Measurements from ENCODE around the gene TSPAN18.

GRCh38 chr11:44702889-44703288 lies 23.9 kb upstream of the TSPAN18 start:
- TF ChIP-seq CTCF (IDR thresholded peaks at IDR 0.05; ENCODE audit: control extremely low read depth in 1 of 3, insufficient read depth in 1 of 3, low read depth in 1 of 3, low read length in 3 of 3) (no peak), RAD21 (IDR thresholded peaks at IDR 0.05 in 1 of 2, conservative IDR thresholded peaks at IDR 0.05 in 1 of 2; ENCODE audit: low read depth in 2 of 2, low read length in 2 of 2) (no peak), POLR2AphosphoS5 (IDR thresholded peaks at IDR 0.05; ENCODE audit: low read depth, low read length) (no peak)
